GM12878 (cell line): ENCODE results near the gene DELE1. TPM values are rescaled to one million over a fixed set of nuclear protein-coding genes. Genes with fewer than 3 reads are reported as not detected.

ENCODE experiments used
- ATAC-seq: fragments of 200-7000 bp; cut with Tn5 transposase; 3 replicates; pipeline ENCODE4 v1.9.1; 2020; ENCODE audit warnings: mild to moderate bottlenecking, moderate library complexity
- BruUV-seq: library from RNA; stranded (reverse); fragments of 400-500 nt; replicated peaks from 2 replicates; lab custom pipeline; 2021; lab: Mats Ljungman, UMichigan
- CTCF ChIA-PET: fragments of 300-600 bp; sonication (Branson Sonifier 250); formaldehyde crosslinking; extraction: SDS; loops from one replicate; lab custom pipeline; 2021; ENCODE audit warnings: inconsistent platforms; lab: Yijun Ruan, JAX
- POLR2A ChIA-PET: fragments of 350-600 bp; formaldehyde crosslinking; extraction: SDS; loops from one replicate; lab custom pipeline; 2021; ENCODE audit warnings: inconsistent platforms; lab: Charles Lee
- RAD21 ChIA-PET: fragments of 300-600 bp; sonication (Branson Sonifier 250); formaldehyde crosslinking; loops from one replicate; lab custom pipeline; 2023; ENCODE audit warnings: antibody characterized with exemption; ENCODE audit not compliant: unreplicated experiment; lab: Charles Lee
- SMC1A ChIA-PET: fragments of 300-600 bp; sonication (Branson Sonifier 250); formaldehyde crosslinking; loops from one replicate; lab custom pipeline; 2023; ENCODE audit not compliant: unreplicated experiment, uncharacterized antibody; lab: Charles Lee
- DNase-seq: peaks from one replicate; pipeline ENCODE4 v3.0.0-alpha.2; 2011; ENCODE audit warnings: low read depth, low spot score
- FAIRE-seq: peaks from 3 replicates; lab custom pipeline; 2011; peaks lifted over from hg19 to GRCh38; lab: Jason Lieb, UNC
- H2AFZ ChIP-seq: 2 replicates; pipeline ENCODE4 v1.6.0; 2011; ENCODE audit warnings: low read depth, low read length, control low read depth; ENCODE audit not compliant: control insufficient read depth
- H3K27ac ChIP-seq: 2 replicates; pipeline ENCODE4 v1.5.1; 2011; ENCODE audit warnings: control low read depth; ENCODE audit not compliant: control insufficient read depth, insufficient read depth
- H3K27me3 ChIP-seq, 2 experiments: replicated peaks in 1 of 2; 2 replicates each; pipeline versions ENCODE4 v1.6.0 to v1.6.1; 2011; ENCODE audit warnings: low read length in 1 of 2; ENCODE audit not compliant: control insufficient read depth in 2 of 2, insufficient read depth in 2 of 2
- H3K36me3 ChIP-seq, 2 experiments: 2 replicates each; pipeline ENCODE4 v1.5.1; 2011; ENCODE audit warnings: low read length in 1 of 2; ENCODE audit not compliant: control insufficient read depth in 2 of 2, insufficient read depth in 2 of 2
- H3K4me1 ChIP-seq: 2 replicates; pipeline ENCODE4 v1.6.1; 2011; ENCODE audit warnings: mild to moderate bottlenecking, low read length, moderate library complexity, mixed read lengths; ENCODE audit not compliant: control insufficient read depth, insufficient read depth
- H3K4me2 ChIP-seq: 2 replicates; pipeline ENCODE4 v1.6.0; 2011; ENCODE audit warnings: control low read depth; ENCODE audit not compliant: control insufficient read depth, insufficient read depth
- H3K4me3 ChIP-seq: fragments of 200-600 bp; sonication (generic); 2 replicates; pipeline ENCODE4 v1.5.1; 2016
- H3K79me2 ChIP-seq: 2 replicates; pipeline ENCODE4 v1.6.0; 2011; ENCODE audit warnings: low read length; ENCODE audit not compliant: control insufficient read depth, insufficient read depth
- H3K9ac ChIP-seq: 2 replicates; pipeline ENCODE4 v1.8.0; 2011; ENCODE audit warnings: low read length, control low read depth, mixed read lengths; ENCODE audit not compliant: control insufficient read depth, insufficient read depth
- H3K9me3 ChIP-seq: replicated peaks from 3 replicates; pipeline ENCODE4 v1.5.1; 2011; ENCODE audit warnings: mild to moderate bottlenecking, low read length; ENCODE audit not compliant: control insufficient read depth, insufficient read depth
- H4K20me1 ChIP-seq: 2 replicates; pipeline ENCODE4 v1.6.0; 2011; ENCODE audit not compliant: control insufficient read depth, insufficient read depth
- LARP7 ChIP-seq: fragments of 450-650 bp; IDR thresholded peaks from 2 replicates; pipeline ENCODE4 v1.6.1; 2017; ENCODE audit warnings: mild to moderate bottlenecking
- WGBS: methylation state at CpG from one replicate; pipeline ENCODE4 v1.1.6; 2016; ENCODE audit warnings: low lambda C conversion rate; ENCODE audit not compliant: insufficient replicate concordance, insufficient coverage; ENCODE audit errors: missing lambda C conversion rate; 5-methylcytosine and 5-hydroxymethylcytosine counted together
- in situ Hi-C: fragments of 300-500 bp; cut with MboI; formaldehyde crosslinking; loops from 9 replicates; pipeline ENCODE4 v1.14.3; 2018; ENCODE audit warnings: mixed read lengths
- intact Hi-C: fragments of 100-400 bp; cut with micrococcal nuclease; formaldehyde crosslinking; loops from one replicate; pipeline ENCODE4 v1.14.2; 2022; ENCODE audit not compliant: unreplicated experiment
- polyA plus RNA-seq, 11 experiments: library from polyadenylated mRNA; depleted of rRNA in 4 of 11; unstranded in 6 of 11; stranded (reverse) in 5 of 11; fragments of >200 nt; fragmentation: Nextera tagmentation in 4 of 11; fragmentation: Illumina TruSeq in 1 of 11; extraction: Ambion mirVana in 4 of 11; extraction: Trizol in 1 of 11; gene quantifications; 1 replicate in 1 of 11; 2 replicates in 10 of 11; pipeline versions ENCODE4 v1.2.1 to v1.2.3, GENCODE V29; 2011 to 2016; ENCODE audit warnings: inconsistent platforms in 2 of 11, missing spikeins in 2 of 11, low read depth in 1 of 11
- total RNA-seq, 4 experiments: library from RNA; depleted of rRNA in 3 of 4; stranded (reverse); fragments of >200 nt in 3 of 4; fragmentation: Illumina TruSeq in 1 of 4; extraction: Trizol in 1 of 4; gene quantifications; 2 replicates each; pipeline versions ENCODE4 v1.2.1 to v1.2.3, GENCODE V29; 2013 to 2021
- TF ChIP-seq, protein P1 (sequence below): fragments of 450-650 bp; IDR thresholded peaks from 2 replicates; pipeline ENCODE4 v1.6.1; 2016; ENCODE audit warnings: mild to moderate bottlenecking, moderate library complexity, borderline replicate concordance

The DELE1 gene
- total and polyA plus RNA-seq, 10 of the 15 experiments (the other 5 are each of a cell fraction or from before 2014, with no cell fraction given) = 18.9 to 71.4 (median 47.6) TPM

DNA sequence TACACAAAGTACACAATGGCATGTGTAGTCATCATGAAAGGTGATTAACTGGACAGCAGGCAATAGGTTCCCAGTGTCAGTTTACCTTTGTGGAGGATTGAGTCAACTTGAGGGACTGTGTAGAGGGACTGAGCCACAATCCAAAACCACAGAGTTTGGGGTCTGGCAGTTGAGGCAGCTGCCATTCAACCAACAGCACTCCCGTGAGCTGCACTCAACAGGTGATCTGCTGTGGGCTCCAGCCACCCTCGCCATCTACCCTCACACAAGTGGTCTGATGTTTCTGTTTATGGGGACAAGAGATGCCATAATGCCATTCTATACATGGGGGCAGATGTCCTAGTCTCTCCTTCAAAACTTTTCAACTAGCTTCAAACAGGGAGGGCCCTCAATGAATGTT, 2.9 kb upstream of the DELE1 start:
- Histone ChIP-seq H4K20me1 (no peaks in the 10 kb centered on the region), H2AFZ (no peak overlapping the region), H3K4me2 (no peak overlapping the region), H3K9me3 (no peaks in the 10 kb centered on the region), H3K27ac (no peak overlapping the region), H3K27me3 (no peaks in the 10 kb centered on the region), H3K4me3 (no peak overlapping the region), H3K79me2 (peaks cover 11% of the 10 kb centered on the region), H3K9ac (no peak overlapping the region), H3K4me1 (peaks cover 17% of the 10 kb centered on the region), H3K36me3 (no peaks in the 10 kb centered on the region)
- FAIRE-seq (no peak), ATAC-seq (no peak), DNase-seq (no peak)
- no TSS peak for BruUV-seq
- POLR2A ChIA-PET = interaction anchor here (0.7 kb wide), 1 partner anchor 40 kb away, joined by 3 read pairs; no protein-coding TSS in a partner anchor
- TF ChIP-seq LARP7 = no peak
- TF ChIP-seq, protein P1, sequence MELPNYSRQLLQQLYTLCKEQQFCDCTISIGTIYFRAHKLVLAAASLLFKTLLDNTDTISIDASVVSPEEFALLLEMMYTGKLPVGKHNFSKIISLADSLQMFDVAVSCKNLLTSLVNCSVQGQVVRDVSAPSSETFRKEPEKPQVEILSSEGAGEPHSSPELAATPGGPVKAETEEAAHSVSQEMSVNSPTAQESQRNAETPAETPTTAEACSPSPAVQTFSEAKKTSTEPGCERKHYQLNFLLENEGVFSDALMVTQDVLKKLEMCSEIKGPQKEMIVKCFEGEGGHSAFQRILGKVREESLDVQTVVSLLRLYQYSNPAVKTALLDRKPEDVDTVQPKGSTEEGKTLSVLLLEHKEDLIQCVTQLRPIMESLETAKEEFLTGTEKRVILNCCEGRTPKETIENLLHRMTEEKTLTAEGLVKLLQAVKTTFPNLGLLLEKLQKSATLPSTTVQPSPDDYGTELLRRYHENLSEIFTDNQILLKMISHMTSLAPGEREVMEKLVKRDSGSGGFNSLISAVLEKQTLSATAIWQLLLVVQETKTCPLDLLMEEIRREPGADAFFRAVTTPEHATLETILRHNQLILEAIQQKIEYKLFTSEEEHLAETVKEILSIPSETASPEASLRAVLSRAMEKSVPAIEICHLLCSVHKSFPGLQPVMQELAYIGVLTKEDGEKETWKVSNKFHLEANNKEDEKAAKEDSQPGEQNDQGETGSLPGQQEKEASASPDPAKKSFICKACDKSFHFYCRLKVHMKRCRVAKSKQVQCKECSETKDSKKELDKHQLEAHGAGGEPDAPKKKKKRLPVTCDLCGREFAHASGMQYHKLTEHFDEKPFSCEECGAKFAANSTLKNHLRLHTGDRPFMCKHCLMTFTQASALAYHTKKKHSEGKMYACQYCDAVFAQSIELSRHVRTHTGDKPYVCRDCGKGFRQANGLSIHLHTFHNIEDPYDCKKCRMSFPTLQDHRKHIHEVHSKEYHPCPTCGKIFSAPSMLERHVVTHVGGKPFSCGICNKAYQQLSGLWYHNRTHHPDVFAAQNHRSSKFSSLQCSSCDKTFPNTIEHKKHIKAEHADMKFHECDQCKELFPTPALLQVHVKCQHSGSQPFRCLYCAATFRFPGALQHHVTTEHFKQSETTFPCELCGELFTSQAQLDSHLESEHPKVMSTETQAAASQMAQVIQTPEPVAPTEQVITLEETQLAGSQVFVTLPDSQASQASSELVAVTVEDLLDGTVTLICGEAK = no peak
- SMC1A ChIA-PET = interaction anchor here (4.1 kb wide), 1 partner anchor 40 kb away, joined by 26 read pairs; no protein-coding TSS in a partner anchor
- RAD21 ChIA-PET = no interaction called here
- intact Hi-C loops (no loop called here), in situ Hi-C loops (no loop called here)
- CTCF ChIA-PET = interaction anchor here (0.6 to 4.2 kb wide), 2 partner anchors 40 to 41 kb away, joined by 3 to 39 read pairs; no protein-coding TSS in a partner anchor
- 28% methylated on average over 2 of the region's 2 CpGs for WGBS
